Mononuclear cell (primary cell): Measurements from ENCODE around the gene SLC47A2. TPM values are rescaled to one million over a fixed set of nuclear protein-coding genes. Genes with fewer than 3 reads are reported as not detected.
"Not testable (repeated sequence)": the region's sequence is repeated elsewhere in the genome, so short reads cannot be mapped to it uniquely, and the experiment has no call there.

Experiments used
- H3K27me3 ChIP-seq: 2 replicates; pipeline ENCODE4 v1.6.0; 2011; ENCODE audit warnings: low read length, control low read depth; ENCODE audit not compliant: insufficient read depth
- H3K4me1 ChIP-seq: 2 replicates; pipeline ENCODE4 v1.5.1; 2011; ENCODE audit warnings: mild to moderate bottlenecking, low read length, control low read depth; ENCODE audit not compliant: insufficient read depth
- H3K4me3 ChIP-seq: 2 replicates; pipeline ENCODE4 v1.5.1; 2011; ENCODE audit warnings: mild to moderate bottlenecking, low read length, moderate library complexity
- H3K9me3 ChIP-seq: 2 replicates; pipeline ENCODE4 v1.5.1; 2011; ENCODE audit warnings: low read depth, mild to moderate bottlenecking, control low read depth, low read length
- total RNA-seq: library from RNA; depleted of rRNA; stranded (reverse); fragments of >200 nt; gene quantifications from one replicate; pipeline ENCODE4 v1.2.3, GENCODE V29; 2012

The SLC47A2 gene
- total RNA-seq, 1 donor, result not detected

GRCh38 chr17:19709841-19710240 lies 6.5 kb downstream of the SLC47A2 start:
- Histone ChIP-seq H3K4me1 (no peaks in the 10 kb centered on the region), H3K4me3 (no peak overlapping the region), H3K9me3 (no peaks in the 10 kb centered on the region), H3K27me3 (no peaks in the 10 kb centered on the region)

GRCh38 chr17:19708431-19709175 lies 7.8 kb downstream of the SLC47A2 start:
- Histone ChIP-seq H3K9me3 (no peaks in the 10 kb centered on the region), H3K4me3 (no peak overlapping the region), H3K27me3 (no peaks in the 10 kb centered on the region), H3K4me1 (no peaks in the 10 kb centered on the region)

GRCh38 chr17:19707728-19708221 lies 8.6 kb downstream of the SLC47A2 start:
- Histone ChIP-seq H3K4me1 (no peaks in the 10 kb centered on the region), H3K9me3 (no peaks in the 10 kb centered on the region), H3K27me3 (no peaks in the 10 kb centered on the region), H3K4me3 (no peak overlapping the region)

- no peak overlapping the region for H3K4me3 ChIP-seq
- H3K9me3 ChIP-seq, result no peaks in the 10 kb centered on the region
- H3K27me3 ChIP-seq, result no peaks in the 10 kb centered on the region
- H3K4me1 ChIP-seq, result no peaks in the 10 kb centered on the region
These were observed 9.3 kb downstream of the SLC47A2 start for GRCh38 chr17:19706791-19707727.

- no peaks in the 10 kb centered on the region for H3K27me3 ChIP-seq
- H3K4me1 ChIP-seq, result no peaks in the 10 kb centered on the region
- H3K4me3 ChIP-seq, result no peak overlapping the region
- H3K9me3 ChIP-seq, result no peaks in the 10 kb centered on the region
These were observed 10.3 kb downstream of the SLC47A2 start for GRCh38 chr17:19705771-19706770.

GRCh38 chr17:19705201-19705600 lies 11.2 kb downstream of the SLC47A2 start:
- no peak overlapping the region for H3K4me3 ChIP-seq
- H3K4me1 ChIP-seq, result no peaks in the 10 kb centered on the region
- H3K9me3 ChIP-seq, result no peaks in the 10 kb centered on the region
- H3K27me3 ChIP-seq, result no peaks in the 10 kb centered on the region

DNA sequence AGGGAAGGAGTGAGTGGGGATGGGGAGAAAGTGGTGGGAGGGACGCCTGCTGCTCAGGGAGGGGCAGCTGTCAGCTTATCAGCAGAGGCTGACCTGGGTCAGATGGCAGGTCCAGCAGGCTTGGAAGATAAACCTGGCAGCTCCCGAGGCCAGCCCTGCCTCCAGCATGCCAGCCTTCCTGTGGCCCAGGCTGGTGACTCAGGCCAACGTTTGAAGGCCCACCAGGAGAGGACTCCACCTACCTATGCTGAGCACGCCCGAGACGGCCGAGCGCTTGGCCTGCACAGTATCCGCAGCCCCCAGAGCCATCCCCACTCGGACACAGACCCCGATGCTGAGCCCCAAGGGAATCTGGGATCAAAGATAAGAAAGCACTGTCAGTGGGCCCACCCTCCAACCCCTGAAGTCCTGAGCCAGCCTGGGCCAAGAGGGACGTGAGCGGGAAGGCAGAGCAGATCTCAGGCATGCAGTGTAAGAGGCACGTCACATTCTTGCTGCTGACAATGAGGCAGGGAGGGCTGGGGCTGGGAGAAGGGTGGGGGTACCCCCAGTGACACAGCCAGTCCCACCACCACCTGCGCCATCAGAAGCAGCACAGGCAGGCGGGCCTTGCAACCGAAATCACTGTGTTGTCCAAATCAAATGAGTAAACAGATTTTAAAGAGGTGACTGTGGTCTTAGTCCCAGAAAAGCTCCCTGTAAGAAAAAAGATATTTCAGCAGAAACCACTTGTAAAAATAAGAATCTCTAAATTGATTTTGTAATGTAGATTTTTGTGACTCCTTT lies 12.4 kb downstream of the SLC47A2 start:
- Histone ChIP-seq H3K9me3 (no peaks in the 10 kb centered on the region), H3K4me3 (no peak overlapping the region), H3K27me3 (no peaks in the 10 kb centered on the region), H3K4me1 (no peaks in the 10 kb centered on the region)

- Histone ChIP-seq H3K4me1 (no peaks in the 10 kb centered on the region), H3K4me3 (no peak overlapping the region), H3K27me3 (no peaks in the 10 kb centered on the region), H3K9me3 (no peaks in the 10 kb centered on the region)
These were observed 13.1 kb downstream of the SLC47A2 start for GRCh38 chr17:19703106-19703827.

DNA sequence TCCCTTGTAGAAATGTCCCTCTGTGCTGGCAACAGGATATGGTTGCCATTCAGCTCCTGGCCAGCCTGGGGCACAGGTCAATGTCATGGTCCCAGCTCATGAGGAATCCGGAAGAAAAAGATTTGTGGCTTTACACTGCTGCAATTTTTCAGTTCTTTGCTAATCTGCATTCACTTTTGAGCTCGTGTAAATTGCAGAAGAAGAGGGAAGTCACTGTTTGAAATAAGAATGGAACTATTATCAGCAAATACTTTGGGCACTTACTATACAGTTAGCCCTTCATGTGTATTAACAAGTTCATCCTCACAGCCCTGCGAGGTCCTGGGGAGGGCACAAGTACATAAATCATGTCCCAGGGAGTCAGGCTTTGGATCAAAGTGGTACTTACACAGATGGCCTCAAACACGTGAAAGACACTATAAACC lies 14.2 kb downstream of the SLC47A2 start:
- H3K27me3 ChIP-seq, result no peaks in the 10 kb centered on the region
- no peaks in the 10 kb centered on the region for H3K9me3 ChIP-seq
- H3K4me1 ChIP-seq, result no peaks in the 10 kb centered on the region
- H3K4me3 ChIP-seq, result no peak overlapping the region

DNA sequence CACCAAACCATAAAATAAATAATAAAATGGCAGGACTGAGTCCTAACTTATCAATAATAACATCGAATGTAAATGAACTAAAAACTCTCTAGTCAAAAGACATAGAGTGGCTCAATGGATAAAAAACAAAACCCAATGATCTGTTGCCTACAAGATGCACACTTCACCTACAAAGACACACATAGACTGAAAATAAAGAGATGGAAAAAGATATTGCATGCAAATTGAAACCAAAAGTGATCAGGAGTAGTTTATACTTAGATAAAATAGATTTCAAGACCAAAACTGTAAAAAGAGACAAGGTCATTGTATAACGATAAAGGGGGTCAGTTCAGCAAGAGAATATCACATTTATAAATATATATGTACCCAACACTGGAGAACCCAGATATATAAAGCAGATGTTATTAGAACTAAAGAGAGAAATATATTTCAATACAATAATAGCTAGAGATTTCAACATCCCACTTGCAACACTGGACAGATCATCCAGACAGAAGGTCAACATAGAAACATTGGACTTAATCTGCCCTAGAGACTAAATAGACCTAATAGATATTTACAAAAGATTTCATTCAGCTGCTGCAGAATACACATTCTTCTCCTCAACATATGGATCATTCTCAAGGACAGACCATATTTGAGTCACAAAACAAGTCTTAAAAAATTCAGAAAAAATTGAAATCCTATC lies 29.8 kb downstream of the SLC47A2 start:
- Histone ChIP-seq H3K4me3 (no peak overlapping the region), H3K4me1 (no peaks in the 10 kb centered on the region), H3K27me3 (no peaks in the 10 kb centered on the region), H3K9me3 (no peaks in the 10 kb centered on the region)

DNA sequence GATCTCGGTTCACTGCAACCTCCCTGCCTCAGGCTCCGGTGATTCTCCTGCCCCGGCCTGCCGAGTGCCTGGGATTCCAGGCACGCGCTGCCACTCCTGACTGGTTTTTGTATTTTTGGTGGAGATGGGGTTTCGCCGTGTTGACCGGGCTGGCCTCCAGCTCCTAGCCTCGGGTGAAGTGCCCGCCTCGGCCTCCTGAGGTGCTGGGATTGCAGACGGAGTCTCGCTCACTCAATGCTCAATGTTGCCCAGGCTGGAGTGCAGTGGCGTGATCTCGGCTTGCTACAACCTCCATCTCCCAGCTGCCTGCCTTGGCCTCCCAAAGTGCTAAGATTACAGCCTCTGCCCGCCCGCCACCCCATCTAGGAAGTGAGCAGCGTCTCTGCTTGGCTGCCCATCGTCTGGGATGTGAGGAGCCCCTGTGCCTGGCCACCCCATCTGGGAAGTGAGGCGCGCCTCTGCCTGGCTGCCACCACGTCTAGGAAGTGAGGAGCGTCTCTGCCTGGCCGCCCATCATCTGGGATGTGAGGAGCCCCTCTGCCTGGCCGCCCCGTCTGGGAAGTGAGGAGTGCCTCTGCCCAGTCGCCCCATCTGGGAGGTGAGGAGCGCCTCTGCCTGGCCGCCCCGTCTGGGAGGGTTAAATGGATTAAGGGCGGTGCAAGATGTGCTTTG lies 31.3 kb downstream of the SLC47A2 start:
- not testable (repeated sequence) for H3K4me3 ChIP-seq, H3K4me1 ChIP-seq, H3K27me3 ChIP-seq, H3K9me3 ChIP-seq

DNA sequence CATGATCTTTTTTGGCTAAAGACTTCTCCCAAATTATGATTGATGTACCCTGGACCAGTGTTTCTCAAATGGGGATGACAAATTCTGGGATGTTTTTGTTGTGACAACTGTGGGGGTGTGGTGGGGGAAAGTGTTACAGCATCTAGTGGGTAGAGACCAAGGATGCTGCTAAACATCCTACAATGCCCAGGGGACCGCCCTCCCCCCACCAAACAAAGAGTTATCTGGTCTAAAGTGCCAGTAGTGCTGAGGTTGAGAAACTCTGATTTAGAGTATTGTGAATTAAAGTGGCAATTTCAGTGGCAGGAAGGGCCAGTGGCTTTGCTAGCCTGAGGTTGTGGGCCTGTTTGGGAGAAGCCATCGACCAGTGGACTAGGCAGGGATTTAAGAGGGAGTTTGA lies 33.3 kb downstream of the SLC47A2 start:
- H3K9me3 ChIP-seq, result no peaks in the 10 kb centered on the region
- H3K27me3 ChIP-seq, result no peaks in the 10 kb centered on the region
- H3K4me3 ChIP-seq, result no peak overlapping the region
- H3K4me1 ChIP-seq, result no peaks in the 10 kb centered on the region
